ENCODE results near the gene LRRN3. TPM values are rescaled to one million over a fixed set of nuclear protein-coding genes. Genes with fewer than 3 reads are reported as not detected.

LRRN3 gene
- total RNA-seq, 5 donors from 2014 or later (not counting 1 experiment from before 2014, with no cell fraction given): 18.5 to 106 (median 52.3) TPM

DNA sequence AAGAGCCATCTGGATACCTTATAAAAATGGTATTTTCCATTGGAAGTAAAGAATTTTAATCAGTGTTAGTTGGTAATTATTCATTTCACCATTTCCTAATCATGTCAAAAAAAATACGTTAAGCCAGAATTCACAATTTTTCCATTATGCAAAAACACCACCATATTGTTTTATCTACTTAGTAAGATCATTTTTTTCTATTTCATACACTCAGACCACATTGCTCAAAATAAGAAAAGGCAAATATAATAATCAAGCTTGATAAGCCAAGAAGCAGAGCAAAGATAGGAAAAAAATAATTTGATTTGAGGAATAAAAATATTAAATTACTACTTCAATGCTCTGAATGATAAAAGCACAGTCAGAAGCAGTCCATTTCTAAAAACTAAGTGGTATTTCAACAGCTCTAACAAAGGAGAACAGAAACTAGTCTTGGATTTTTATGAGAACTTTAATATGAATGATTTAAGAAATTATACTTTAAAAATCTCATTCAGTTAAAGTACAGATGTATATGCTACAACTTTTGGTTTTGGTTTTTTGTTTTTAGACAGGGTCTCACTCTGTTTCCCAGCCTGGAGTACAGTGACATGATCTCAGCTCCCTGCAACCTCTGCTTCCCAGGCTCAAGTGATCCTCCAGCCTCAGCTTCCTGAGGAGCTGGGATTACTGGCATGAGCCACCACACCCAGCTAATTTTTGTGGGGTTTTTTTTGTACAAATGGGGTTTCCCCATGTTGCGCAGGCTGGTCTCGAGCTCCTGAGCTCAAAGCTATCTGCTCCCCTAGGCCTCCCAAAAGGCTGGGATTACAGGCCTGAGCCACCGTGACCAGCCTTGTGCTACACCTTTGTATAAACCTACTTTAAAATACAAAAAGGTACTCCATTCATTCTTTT, 46.6 kb downstream of the LRRN3 start:
- Mint-ChIP-seq H3K36me3 (no peaks in the 10 kb centered on the region), H3K4me3 (peak overlapping the region in 1 of 3 donors; percentile 57), H3K27me3 (no peaks in the 10 kb centered on the region), H3K9me3 (no peaks in the 10 kb centered on the region), H3K27ac (peak overlapping the region; percentile 67 to 72), H3K4me1 (peaks cover 17 to 25% (median 22%) of the 10 kb centered on the region in 3 donors)
- no peak overlapping the region for H3K4me3 ChIP-seq (ENCODE audit: control insufficient read depth in 1 of 2, extremely low read depth in 1 of 2, low read length in 1 of 2)
- CTCF ChIA-PET: interaction anchor here (0.6 to 3.2 kb wide), 6 partner anchors 27 to 1039 kb away, joined by 3 to 20 read pairs (median 4); no protein-coding TSS in a partner anchor
- H3K36me3 ChIP-seq (ENCODE audit: control insufficient read depth in 2 of 2, extremely low read depth in 1 of 2, insufficient read depth in 1 of 2, low read length in 1 of 2): no peaks in the 10 kb centered on the region
- H3K27me3 ChIP-seq (replicated peaks in 1 of 2; ENCODE audit: control insufficient read depth in 2 of 2, extremely low read depth in 1 of 2, insufficient read depth in 2 of 2, low read length in 1 of 2): no peaks in the 10 kb centered on the region
- POLR2A ChIA-PET: no interaction called here
- WGBS (ENCODE audit: insufficient coverage): no CpG with 5 or more reads among the region's 4 CpGs
- H3K9me3 ChIP-seq: no peaks in the 10 kb centered on the region
- DNase-seq: peak in 10 of 35 experiments; percentile 0 to 43 (median 8)
- peak; percentile 34 to 70 (median 39) for ATAC-seq (replicated peaks in 1 of 4)
- H3K4me1 ChIP-seq (ENCODE audit: control insufficient read depth in 1 of 2, extremely low read depth in 1 of 2, insufficient read depth in 2 of 2, low read length in 2 of 2): peaks cover 7 to 18% of the 10 kb centered on the region in 2 experiments
- H3K27ac ChIP-seq (ENCODE audit: low read length): peak overlapping the region; percentile 56

GRCh38 chr7:111138193-111138569, 47.3 kb downstream of the LRRN3 start:
- Mint-ChIP-seq H3K27me3 (no peaks in the 10 kb centered on the region), H3K4me1 (peaks cover 17 to 25% (median 22%) of the 10 kb centered on the region in 3 donors), H3K4me3 (peak overlapping the region in 1 of 3 donors; percentile 57), H3K9me3 (no peaks in the 10 kb centered on the region), H3K27ac (peak overlapping the region; percentile 72 to 81), H3K36me3 (no peaks in the 10 kb centered on the region)
- Histone ChIP-seq H3K27me3 (replicated peaks in 1 of 2; ENCODE audit: control insufficient read depth in 2 of 2, extremely low read depth in 1 of 2, insufficient read depth in 2 of 2, low read length in 1 of 2) (no peaks in the 10 kb centered on the region), H3K27ac (ENCODE audit: low read length) (peak overlapping the region; percentile 56), H3K36me3 (ENCODE audit: control insufficient read depth in 2 of 2, extremely low read depth in 1 of 2, insufficient read depth in 1 of 2, low read length in 1 of 2) (no peaks in the 10 kb centered on the region), H3K4me3 (ENCODE audit: control insufficient read depth in 1 of 2, extremely low read depth in 1 of 2, low read length in 1 of 2) (no peak overlapping the region), H3K4me1 (ENCODE audit: control insufficient read depth in 1 of 2, extremely low read depth in 1 of 2, insufficient read depth in 2 of 2, low read length in 2 of 2) (peaks cover 7 to 18% of the 10 kb centered on the region in 2 experiments), H3K9me3 (no peaks in the 10 kb centered on the region)
- POLR2A ChIA-PET: no interaction called here
- CTCF ChIA-PET: interaction anchor here (0.6 to 3.2 kb wide), 5 partner anchors 26 to 1040 kb away, joined by 3 to 20 read pairs (median 4); no protein-coding TSS in a partner anchor
- WGBS (ENCODE audit: insufficient coverage): no CpG with 5 or more reads among the region's 2 CpGs
- ATAC-seq (replicated peaks in 1 of 4) (peak; percentile 82 to 94 (median 92)), DNase-seq (peak in 34 of 35 experiments; percentile 16 to 74 (median 54))

DNA sequence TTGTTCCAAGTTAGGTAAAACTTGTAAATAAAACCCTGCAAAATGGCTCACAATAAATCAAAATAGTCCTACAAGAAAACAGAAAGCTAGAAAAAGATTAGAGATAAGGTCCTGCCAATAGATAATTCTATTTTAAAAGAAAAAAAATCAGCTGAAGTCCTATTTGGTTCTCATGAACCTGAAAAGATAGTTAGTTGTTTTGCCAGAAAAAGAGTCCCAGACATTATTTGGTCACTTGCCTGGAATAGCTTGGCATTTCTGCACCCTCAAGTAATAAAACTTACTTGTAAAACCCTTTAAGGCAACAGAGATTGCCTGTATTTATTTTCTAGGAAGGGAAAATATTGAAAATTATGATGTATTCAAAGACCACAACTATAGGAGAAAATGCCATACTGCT, 47.7 kb downstream of the LRRN3 start:
- Mint-ChIP-seq H3K27me3 (no peaks in the 10 kb centered on the region), H3K4me3 (peak overlapping the region in 1 of 3 donors; percentile 57), H3K4me1 (peaks cover 17 to 25% (median 22%) of the 10 kb centered on the region in 3 donors), H3K27ac (peak overlapping the region; percentile 72 to 81), H3K9me3 (no peaks in the 10 kb centered on the region), H3K36me3 (no peaks in the 10 kb centered on the region)
- Histone ChIP-seq H3K27ac (ENCODE audit: low read length) (peak overlapping the region; percentile 56), H3K4me3 (ENCODE audit: control insufficient read depth in 1 of 2, extremely low read depth in 1 of 2, low read length in 1 of 2) (no peak overlapping the region), H3K36me3 (ENCODE audit: control insufficient read depth in 2 of 2, extremely low read depth in 1 of 2, insufficient read depth in 1 of 2, low read length in 1 of 2) (no peaks in the 10 kb centered on the region), H3K27me3 (replicated peaks in 1 of 2; ENCODE audit: control insufficient read depth in 2 of 2, extremely low read depth in 1 of 2, insufficient read depth in 2 of 2, low read length in 1 of 2) (no peaks in the 10 kb centered on the region), H3K9me3 (no peaks in the 10 kb centered on the region), H3K4me1 (ENCODE audit: control insufficient read depth in 1 of 2, extremely low read depth in 1 of 2, insufficient read depth in 2 of 2, low read length in 2 of 2) (peaks cover 7 to 18% of the 10 kb centered on the region in 2 experiments)
- ATAC-seq (replicated peaks in 1 of 4) (no peak), DNase-seq (no peak)
- CTCF ChIA-PET: interaction anchor here (1.0 to 3.2 kb wide), 4 partner anchors 26 to 48 kb away, joined by 3 to 20 read pairs (median 4); no protein-coding TSS in a partner anchor
- POLR2A ChIA-PET: interaction anchor here in 1 of 2 donors (0.6 kb wide), 1 partner anchor 57 kb away, joined by 3 read pairs; no protein-coding TSS in a partner anchor

DNA sequence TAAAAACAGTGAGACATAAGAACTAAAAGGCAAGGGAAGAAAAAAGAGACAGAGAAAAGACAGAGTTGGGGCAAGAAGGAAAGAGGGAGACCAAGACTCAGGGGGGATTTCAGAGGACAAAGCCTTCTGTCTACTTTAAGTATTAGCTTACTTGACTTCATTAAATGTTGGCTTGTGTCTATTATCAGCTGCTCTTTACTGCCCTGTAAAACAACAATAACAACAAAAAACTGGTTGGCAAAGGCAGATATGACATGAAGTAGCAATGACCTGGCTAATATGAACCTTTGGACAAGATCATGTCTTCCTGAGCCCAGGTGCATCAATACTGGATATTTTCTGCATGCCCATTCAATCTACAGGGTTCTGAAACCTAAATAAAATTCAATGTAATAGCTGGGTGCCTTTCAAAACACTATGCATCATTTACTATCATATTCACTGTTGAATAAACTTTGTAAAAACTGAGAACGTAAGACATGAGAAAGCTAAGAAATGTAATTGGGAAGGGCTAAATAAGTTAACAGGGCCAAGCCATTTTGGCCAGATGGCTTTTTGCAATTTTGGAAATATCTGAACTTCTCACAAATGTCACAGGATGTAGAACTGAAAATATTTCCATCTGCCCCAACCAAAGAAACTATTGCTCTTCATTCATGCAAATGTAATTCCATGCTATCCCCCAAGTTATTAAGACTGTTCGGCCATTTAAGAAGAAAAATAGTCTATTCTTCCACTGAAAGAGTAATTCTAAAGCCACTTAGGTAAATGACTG, 49.4 kb downstream of the LRRN3 start:
- Histone ChIP-seq H3K4me1 (ENCODE audit: control insufficient read depth in 1 of 2, extremely low read depth in 1 of 2, insufficient read depth in 2 of 2, low read length in 2 of 2) (peaks cover 7 to 18% of the 10 kb centered on the region in 2 experiments), H3K27me3 (replicated peaks in 1 of 2; ENCODE audit: control insufficient read depth in 2 of 2, extremely low read depth in 1 of 2, insufficient read depth in 2 of 2, low read length in 1 of 2) (no peaks in the 10 kb centered on the region), H3K9me3 (no peaks in the 10 kb centered on the region), H3K36me3 (ENCODE audit: control insufficient read depth in 2 of 2, extremely low read depth in 1 of 2, insufficient read depth in 1 of 2, low read length in 1 of 2) (no peaks in the 10 kb centered on the region), H3K27ac (ENCODE audit: low read length) (no peak overlapping the region), H3K4me3 (ENCODE audit: control insufficient read depth in 1 of 2, extremely low read depth in 1 of 2, low read length in 1 of 2) (no peak overlapping the region)
- ATAC-seq (replicated peaks in 1 of 4): no peak
- peaks cover 17 to 25% (median 22%) of the 10 kb centered on the region in 3 donors for H3K4me1 Mint-ChIP-seq
- ChIA-PET POLR2A (interaction anchor here in 1 of 2 donors (1.1 kb wide), 1 partner anchor 10 kb away, joined by 3 read pairs; no protein-coding TSS in a partner anchor), CTCF (interaction anchor here (0.6 to 3.2 kb wide), 2 partner anchors 41 to 226 kb away, joined by 4 to 20 read pairs; no protein-coding TSS in a partner anchor)
- no peaks in the 10 kb centered on the region for H3K27me3 Mint-ChIP-seq
- WGBS (ENCODE audit: insufficient coverage): no CpG with 5 or more reads among the region's 2 CpGs
- H3K36me3 Mint-ChIP-seq: no peaks in the 10 kb centered on the region
- H3K27ac Mint-ChIP-seq: no peak overlapping the region
- no peak for DNase-seq
- no peak overlapping the region for H3K4me3 Mint-ChIP-seq
- no peaks in the 10 kb centered on the region for H3K9me3 Mint-ChIP-seq

DNA sequence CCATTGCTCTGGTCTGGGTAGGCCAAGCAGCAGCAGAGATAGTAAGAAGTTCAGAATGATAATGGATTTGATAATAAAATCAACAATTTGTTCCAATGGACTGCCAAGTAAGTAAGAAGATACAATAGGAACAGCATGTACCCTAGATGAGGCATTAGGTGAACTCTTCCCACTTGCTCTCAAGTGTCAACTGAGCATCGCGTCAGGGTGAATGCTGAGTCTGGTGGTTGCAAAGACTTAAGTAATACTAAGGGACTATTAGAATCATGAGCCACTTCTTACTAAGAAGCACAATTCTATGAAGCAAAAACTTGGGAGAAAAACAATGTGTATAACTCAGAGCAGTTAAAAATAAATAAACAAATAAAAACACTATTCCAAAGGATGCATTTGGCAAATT, 54.5 kb downstream of the LRRN3 start:
- Histone ChIP-seq H3K4me1 (ENCODE audit: control insufficient read depth in 1 of 2, extremely low read depth in 1 of 2, insufficient read depth in 2 of 2, low read length in 2 of 2) (no peaks in the 10 kb centered on the region), H3K9me3 (no peaks in the 10 kb centered on the region), H3K27me3 (replicated peaks in 1 of 2; ENCODE audit: control insufficient read depth in 2 of 2, extremely low read depth in 1 of 2, insufficient read depth in 2 of 2, low read length in 1 of 2) (no peaks in the 10 kb centered on the region), H3K36me3 (ENCODE audit: control insufficient read depth in 2 of 2, extremely low read depth in 1 of 2, insufficient read depth in 1 of 2, low read length in 1 of 2) (no peaks in the 10 kb centered on the region), H3K4me3 (ENCODE audit: control insufficient read depth in 1 of 2, extremely low read depth in 1 of 2, low read length in 1 of 2) (no peak overlapping the region), H3K27ac (ENCODE audit: low read length) (no peak overlapping the region)
- Mint-ChIP-seq H3K27me3 (no peaks in the 10 kb centered on the region), H3K9me3 (no peaks in the 10 kb centered on the region), H3K4me1 (no peaks in the 10 kb centered on the region), H3K27ac (no peak overlapping the region), H3K4me3 (no peak overlapping the region), H3K36me3 (no peaks in the 10 kb centered on the region)
- ChIA-PET POLR2A (interaction anchor here in 1 of 2 donors (0.6 kb wide), 1 partner anchor 29 kb away, joined by 13 read pairs; no protein-coding TSS in a partner anchor), CTCF (no interaction called here)
- DNase-seq: no peak
- no CpG with 5 or more reads among the region's 2 CpGs for WGBS (ENCODE audit: insufficient coverage)
- ATAC-seq (replicated peaks in 1 of 4): no peak

GRCh38 chr7:111146136-111146535, 55.2 kb downstream of the LRRN3 start:
- DNase-seq: no peak
- ChIA-PET CTCF (no interaction called here), POLR2A (interaction anchor here in 1 of 2 donors (0.6 kb wide), 1 partner anchor 29 kb away, joined by 13 read pairs; no protein-coding TSS in a partner anchor)
- Histone ChIP-seq H3K36me3 (ENCODE audit: control insufficient read depth in 2 of 2, extremely low read depth in 1 of 2, insufficient read depth in 1 of 2, low read length in 1 of 2) (no peaks in the 10 kb centered on the region), H3K4me1 (ENCODE audit: control insufficient read depth in 1 of 2, extremely low read depth in 1 of 2, insufficient read depth in 2 of 2, low read length in 2 of 2) (no peaks in the 10 kb centered on the region), H3K4me3 (ENCODE audit: control insufficient read depth in 1 of 2, extremely low read depth in 1 of 2, low read length in 1 of 2) (no peak overlapping the region), H3K27me3 (replicated peaks in 1 of 2; ENCODE audit: control insufficient read depth in 2 of 2, extremely low read depth in 1 of 2, insufficient read depth in 2 of 2, low read length in 1 of 2) (no peaks in the 10 kb centered on the region), H3K27ac (ENCODE audit: low read length) (no peak overlapping the region), H3K9me3 (no peaks in the 10 kb centered on the region)
- no peaks in the 10 kb centered on the region for H3K4me1 Mint-ChIP-seq
- no peak for ATAC-seq (replicated peaks in 1 of 4)
- no peak overlapping the region for H3K4me3 Mint-ChIP-seq
- H3K9me3 Mint-ChIP-seq: no peaks in the 10 kb centered on the region
- no peaks in the 10 kb centered on the region for H3K27me3 Mint-ChIP-seq
- no peaks in the 10 kb centered on the region for H3K36me3 Mint-ChIP-seq
- no peak overlapping the region for H3K27ac Mint-ChIP-seq
